ENCODE measurements around the gene NKAIN4.

DNA sequence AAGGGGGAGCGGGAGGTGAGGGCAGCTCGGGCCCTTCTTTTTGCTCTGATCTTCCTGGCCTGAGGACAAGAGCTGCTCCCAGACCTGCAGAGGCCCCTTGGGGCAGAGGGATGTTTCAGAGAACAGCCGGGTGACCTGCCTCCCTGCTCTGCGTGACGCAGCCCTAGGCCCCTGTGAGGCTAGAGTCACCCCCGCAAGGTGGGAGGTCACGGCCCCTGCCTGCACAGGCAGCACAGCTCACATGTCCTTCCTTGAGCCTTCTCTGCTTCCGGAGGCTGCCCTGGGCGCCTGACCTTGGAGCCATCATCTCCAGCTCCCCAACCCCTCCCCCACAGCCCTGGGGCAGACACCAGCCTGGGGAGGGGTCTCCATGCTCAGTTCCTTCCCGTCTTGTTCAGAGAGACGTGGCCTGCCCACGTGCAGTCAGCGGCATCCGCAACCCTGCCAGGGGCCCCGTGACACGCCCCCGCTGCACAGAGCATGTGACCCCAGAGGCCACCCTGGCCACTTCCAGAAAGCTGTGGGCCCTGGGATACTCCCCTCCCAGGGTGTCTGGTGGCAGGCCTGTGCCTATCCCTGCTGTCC, 18.8 kb downstream of the NKAIN4 start, which contains the start of gene BIRC7:
- TF ChIP-seq CTCF (IDR thresholded peaks at IDR 0.05; ENCODE audit: poor library complexity): no peak
- no peak for TF ChIP-seq EZH2 (IDR thresholded peaks at IDR 0.05; ENCODE audit: borderline replicate concordance)
